Stimulated activated memory B cell treated with anti-CD40 and anti-IgM and Interleukin-4, amounts not matched to agents 10 μg/mL and 1 μg/mL and 100 μg/mL, for 72 hours (primary cell): ENCODE measurements around the gene SCN8A.

Experiments
- ATAC-seq: fragments of 150-1000 bp; cut with Tn5 transposase; 2 replicates; pipeline ENCODE4 v1.10.0; 2021
- H3K27ac Mint-ChIP-seq: one replicate; pipeline ENCODE4 v1.8.0; 2022; ENCODE audit warnings: mild to moderate bottlenecking, mixed read lengths
- H3K27me3 Mint-ChIP-seq: one replicate; pipeline ENCODE4 v1.8.0; 2022; ENCODE audit warnings: mixed read lengths
- H3K36me3 Mint-ChIP-seq: one replicate; pipeline ENCODE4 v1.8.0; 2022; ENCODE audit warnings: mixed read lengths
- H3K4me1 Mint-ChIP-seq: one replicate; pipeline ENCODE4 v1.8.0; 2022; ENCODE audit warnings: mixed read lengths
- H3K4me3 Mint-ChIP-seq: one replicate; pipeline ENCODE4 v1.8.0; 2022; ENCODE audit warnings: mild to moderate bottlenecking, moderate library complexity, mixed read lengths
- H3K9me3 Mint-ChIP-seq: one replicate; pipeline ENCODE4 v1.8.0; 2022; ENCODE audit warnings: mixed read lengths

Gene SCN8A

DNA sequence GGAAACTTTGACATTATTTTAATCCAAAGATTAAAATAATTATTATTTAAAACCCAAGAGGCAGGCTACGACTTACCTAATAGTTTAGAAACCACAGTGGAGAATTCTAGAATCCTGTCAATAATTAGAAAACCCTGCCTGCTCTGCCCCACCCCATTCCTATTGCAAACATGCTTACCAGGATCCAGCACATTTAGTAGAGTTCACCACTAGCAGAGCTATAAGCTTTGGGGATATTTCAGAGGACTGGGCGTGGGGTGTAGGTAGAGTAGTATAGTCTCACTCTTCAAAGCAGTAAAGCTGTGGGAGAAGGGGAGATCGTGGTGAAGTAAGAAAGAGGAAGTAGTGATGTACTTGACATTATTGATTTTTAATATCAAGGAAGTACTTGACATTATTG is 157.2 kb downstream of the SCN8A start:
- no peak overlapping the region for H3K27ac Mint-ChIP-seq
- no peaks in the 10 kb centered on the region for H3K36me3 Mint-ChIP-seq
- no peak for ATAC-seq
- H3K27me3 Mint-ChIP-seq: peaks cover 23% of the 10 kb centered on the region
- H3K4me3 Mint-ChIP-seq: no peak overlapping the region
- H3K9me3 Mint-ChIP-seq: no peaks in the 10 kb centered on the region
- no peaks in the 10 kb centered on the region for H3K4me1 Mint-ChIP-seq

- ATAC-seq: no peak
- Mint-ChIP-seq H3K36me3 (no peaks in the 10 kb centered on the region), H3K9me3 (no peaks in the 10 kb centered on the region)
Measured at GRCh38 chr12:51749206-51749985, 158.4 kb downstream of the SCN8A start.

GRCh38 chr12:51749986-51750317 is 158.9 kb downstream of the SCN8A start:
- no peaks in the 10 kb centered on the region for H3K36me3 Mint-ChIP-seq
- no peak overlapping the region for H3K4me3 Mint-ChIP-seq
- H3K4me1 Mint-ChIP-seq: no peaks in the 10 kb centered on the region
- ATAC-seq: no peak
- H3K27me3 Mint-ChIP-seq: peaks cover 11% of the 10 kb centered on the region
- no peaks in the 10 kb centered on the region for H3K9me3 Mint-ChIP-seq
- no peak overlapping the region for H3K27ac Mint-ChIP-seq

More at GRCh38 chr12:51749206-51749985, 158.4 kb downstream of the SCN8A start:
- Mint-ChIP-seq H3K4me3 (no peak overlapping the region), H3K4me1 (no peaks in the 10 kb centered on the region), H3K27ac (no peak overlapping the region), H3K27me3 (peaks cover 17% of the 10 kb centered on the region)

- no peak overlapping the region for H3K4me3 Mint-ChIP-seq
- H3K27ac Mint-ChIP-seq: no peak overlapping the region
- no peaks in the 10 kb centered on the region for H3K36me3 Mint-ChIP-seq
- H3K27me3 Mint-ChIP-seq: peaks cover 22% of the 10 kb centered on the region
- H3K9me3 Mint-ChIP-seq: no peaks in the 10 kb centered on the region
- no peaks in the 10 kb centered on the region for H3K4me1 Mint-ChIP-seq
- no peak for ATAC-seq
Measured at GRCh38 chr12:51751661-51752060, 160.6 kb downstream of the SCN8A start.

- no peak overlapping the region for H3K27ac Mint-ChIP-seq
- no peak for ATAC-seq
Measured at GRCh38 chr12:51752234-51752889, 161.3 kb downstream of the SCN8A start.

GRCh38 chr12:51753980-51754675 is 163.1 kb downstream of the SCN8A start:
- H3K27me3 Mint-ChIP-seq: peaks cover 26% of the 10 kb centered on the region
- no peak for ATAC-seq
- no peaks in the 10 kb centered on the region for H3K9me3 Mint-ChIP-seq
- no peak overlapping the region for H3K4me3 Mint-ChIP-seq
- H3K4me1 Mint-ChIP-seq: no peaks in the 10 kb centered on the region
- H3K27ac Mint-ChIP-seq: no peak overlapping the region
- no peaks in the 10 kb centered on the region for H3K36me3 Mint-ChIP-seq

More at GRCh38 chr12:51752234-51752889, 161.3 kb downstream of the SCN8A start:
- no peaks in the 10 kb centered on the region for H3K4me1 Mint-ChIP-seq
- H3K36me3 Mint-ChIP-seq: no peaks in the 10 kb centered on the region
- H3K9me3 Mint-ChIP-seq: no peaks in the 10 kb centered on the region
- H3K27me3 Mint-ChIP-seq: peaks cover 26% of the 10 kb centered on the region
- no peak overlapping the region for H3K4me3 Mint-ChIP-seq

- Mint-ChIP-seq H3K9me3 (no peaks in the 10 kb centered on the region), H3K27ac (no peak overlapping the region), H3K4me1 (no peaks in the 10 kb centered on the region), H3K27me3 (peaks cover 20% of the 10 kb centered on the region), H3K36me3 (no peaks in the 10 kb centered on the region), H3K4me3 (no peak overlapping the region)
- ATAC-seq: no peak
Measured at GRCh38 chr12:51755251-51755650, 164.2 kb downstream of the SCN8A start.

DNA sequence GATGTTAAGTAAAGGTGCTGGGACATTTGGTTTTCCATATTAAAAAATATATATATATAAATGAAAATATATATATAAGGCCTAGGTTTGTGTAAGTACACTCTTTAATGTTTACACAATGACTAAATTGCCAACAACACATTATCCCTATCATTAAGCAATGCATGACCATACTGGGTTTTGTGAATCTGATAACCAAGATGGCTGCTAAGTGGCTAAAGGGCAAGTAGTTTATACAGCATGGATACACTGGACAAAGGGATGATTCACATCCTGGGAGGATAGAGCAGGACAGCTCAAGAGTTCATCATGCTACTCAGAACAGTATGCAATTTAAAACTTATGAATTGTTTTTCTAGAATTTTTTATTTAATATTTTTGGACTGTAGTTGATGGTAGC is 168.1 kb downstream of the SCN8A start:
- ATAC-seq: no peak
- H3K36me3 Mint-ChIP-seq: no peaks in the 10 kb centered on the region
- no peak overlapping the region for H3K27ac Mint-ChIP-seq
- H3K4me1 Mint-ChIP-seq: no peaks in the 10 kb centered on the region
- no peaks in the 10 kb centered on the region for H3K9me3 Mint-ChIP-seq
- H3K27me3 Mint-ChIP-seq: peaks cover 17% of the 10 kb centered on the region
- no peak overlapping the region for H3K4me3 Mint-ChIP-seq

GRCh38 chr12:51759695-51760094 is 168.7 kb downstream of the SCN8A start:
- no peak for ATAC-seq
- Mint-ChIP-seq H3K4me3 (no peak overlapping the region), H3K36me3 (no peaks in the 10 kb centered on the region), H3K9me3 (no peaks in the 10 kb centered on the region), H3K27ac (no peak overlapping the region), H3K4me1 (no peaks in the 10 kb centered on the region), H3K27me3 (peaks cover 17% of the 10 kb centered on the region)

- peaks cover 17% of the 10 kb centered on the region for H3K27me3 Mint-ChIP-seq
Measured at GRCh38 chr12:51760231-51760630, 169.2 kb downstream of the SCN8A start.

GRCh38 chr12:51763743-51764142 is 172.7 kb downstream of the SCN8A start:
- no peaks in the 10 kb centered on the region for H3K9me3 Mint-ChIP-seq
- no peaks in the 10 kb centered on the region for H3K27me3 Mint-ChIP-seq
- no peak overlapping the region for H3K27ac Mint-ChIP-seq

More at GRCh38 chr12:51760231-51760630, 169.2 kb downstream of the SCN8A start:
- no peak for ATAC-seq
- H3K4me3 Mint-ChIP-seq: no peak overlapping the region
- H3K36me3 Mint-ChIP-seq: no peaks in the 10 kb centered on the region
- no peak overlapping the region for H3K27ac Mint-ChIP-seq
- no peaks in the 10 kb centered on the region for H3K9me3 Mint-ChIP-seq
- H3K4me1 Mint-ChIP-seq: no peaks in the 10 kb centered on the region

GRCh38 chr12:51766067-51766676 is 175.1 kb downstream of the SCN8A start:
- no peaks in the 10 kb centered on the region for H3K27me3 Mint-ChIP-seq
- no peaks in the 10 kb centered on the region for H3K4me1 Mint-ChIP-seq
- H3K4me3 Mint-ChIP-seq: no peak overlapping the region
- H3K9me3 Mint-ChIP-seq: no peaks in the 10 kb centered on the region
- H3K27ac Mint-ChIP-seq: no peak overlapping the region
- no peaks in the 10 kb centered on the region for H3K36me3 Mint-ChIP-seq
- ATAC-seq: no peak

More at GRCh38 chr12:51763743-51764142, 172.7 kb downstream of the SCN8A start:
- ATAC-seq: no peak
- Mint-ChIP-seq H3K4me3 (no peak overlapping the region), H3K36me3 (no peaks in the 10 kb centered on the region), H3K4me1 (no peaks in the 10 kb centered on the region)

GRCh38 chr12:51771008-51771407 is 180.0 kb downstream of the SCN8A start:
- ATAC-seq: no peak
- no peaks in the 10 kb centered on the region for H3K27me3 Mint-ChIP-seq
- H3K4me3 Mint-ChIP-seq: no peak overlapping the region
- H3K4me1 Mint-ChIP-seq: no peaks in the 10 kb centered on the region
- no peaks in the 10 kb centered on the region for H3K36me3 Mint-ChIP-seq
- no peak overlapping the region for H3K27ac Mint-ChIP-seq
- no peaks in the 10 kb centered on the region for H3K9me3 Mint-ChIP-seq

- no peaks in the 10 kb centered on the region for H3K36me3 Mint-ChIP-seq
- ATAC-seq: no peak
- no peaks in the 10 kb centered on the region for H3K9me3 Mint-ChIP-seq
- H3K4me3 Mint-ChIP-seq: no peak overlapping the region
- H3K4me1 Mint-ChIP-seq: no peaks in the 10 kb centered on the region
- H3K27me3 Mint-ChIP-seq: peaks cover 9% of the 10 kb centered on the region
- no peak overlapping the region for H3K27ac Mint-ChIP-seq
Measured at GRCh38 chr12:51773145-51773869, 182.3 kb downstream of the SCN8A start.

- H3K36me3 Mint-ChIP-seq: no peaks in the 10 kb centered on the region
- ATAC-seq: no peak
- H3K27me3 Mint-ChIP-seq: peaks cover 18% of the 10 kb centered on the region
- no peaks in the 10 kb centered on the region for H3K4me1 Mint-ChIP-seq
- H3K4me3 Mint-ChIP-seq: no peak overlapping the region
- H3K9me3 Mint-ChIP-seq: no peaks in the 10 kb centered on the region
- H3K27ac Mint-ChIP-seq: no peak overlapping the region
Measured at GRCh38 chr12:51774933-51775332, 183.9 kb downstream of the SCN8A start.
